Caco-2 (cell line): ENCODE data around the gene C1orf141. TPM values are rescaled to one million over a fixed set of nuclear protein-coding genes. Genes with fewer than 3 reads are reported as not detected.

Experiments
- BruUV-seq: library from RNA; stranded (reverse); fragments of 400-500 nt; replicated peaks from 2 replicates; lab custom pipeline; 2021; lab: Mats Ljungman, UMichigan
- CTCF ChIA-PET: fragments of 300-600 bp; sonication (Branson Sonifier 250); formaldehyde crosslinking; loops from one replicate; lab custom pipeline; 2022; ENCODE audit warnings: antibody characterized with exemption; lab: Charles Lee
- POLR2A ChIA-PET: fragments of 300-600 bp; sonication (Branson Sonifier 250); formaldehyde crosslinking; loops from one replicate; lab custom pipeline; 2022; ENCODE audit warnings: antibody characterized with exemption; lab: Charles Lee
- DNase-seq, 2 experiments: peaks; one replicate each; pipeline versions ENCODE4 v3.0.0 to v3.0.0-alpha.2; 2020 to 2022
- H3K27me3 ChIP-seq: replicated peaks from 2 replicates; pipeline ENCODE4 v1.6.0; 2011; ENCODE audit warnings: low read length; ENCODE audit not compliant: control insufficient read depth, insufficient read depth
- H3K36me3 ChIP-seq: 2 replicates; pipeline ENCODE4 v1.5.1; 2011; ENCODE audit warnings: low read length; ENCODE audit not compliant: control insufficient read depth, insufficient read depth
- H3K4me1 ChIP-seq: fragments of 250-450 bp; sonication (Bioruptor Pico); 2 replicates; pipeline ENCODE4 v1.5.1; 2020; ENCODE audit warnings: mild to moderate bottlenecking
- H3K4me3 ChIP-seq: 2 replicates; pipeline ENCODE4 v1.5.1; 2011; ENCODE audit warnings: low read depth, mild to moderate bottlenecking, control low read depth, low read length
- H3K9me3 ChIP-seq: fragments of 250-450 bp; sonication (Bioruptor Pico); 2 replicates; pipeline ENCODE4 v1.5.1; 2020; ENCODE audit warnings: mild to moderate bottlenecking, moderate library complexity
- H3K27ac Mint-ChIP-seq: one replicate; pipeline ENCODE4 v1.8.0; 2022; ENCODE audit warnings: mixed read lengths; ENCODE audit not compliant: unreplicated experiment
- H3K27me3 Mint-ChIP-seq: one replicate; pipeline ENCODE4 v1.8.0; 2022; ENCODE audit warnings: mixed read lengths; ENCODE audit not compliant: insufficient read depth, unreplicated experiment
- H3K36me3 Mint-ChIP-seq: one replicate; pipeline ENCODE4 v1.8.0; 2022; ENCODE audit warnings: mild to moderate bottlenecking, mixed read lengths; ENCODE audit not compliant: insufficient read depth, unreplicated experiment
- H3K4me1 Mint-ChIP-seq: one replicate; pipeline ENCODE4 v1.8.0; 2022; ENCODE audit warnings: low read depth, mixed read lengths; ENCODE audit not compliant: unreplicated experiment
- H3K4me3 Mint-ChIP-seq: one replicate; pipeline ENCODE4 v1.8.0; 2022; ENCODE audit warnings: mild to moderate bottlenecking, moderate library complexity, mixed read lengths; ENCODE audit not compliant: unreplicated experiment
- H3K9me3 Mint-ChIP-seq: one replicate; pipeline ENCODE4 v1.8.0; 2022; ENCODE audit warnings: mixed read lengths; ENCODE audit not compliant: unreplicated experiment
- intact Hi-C: fragments of 100-400 bp; cut with micrococcal nuclease; formaldehyde crosslinking; loops from one replicate; pipeline ENCODE4 v1.10.0; 2022; ENCODE audit not compliant: unreplicated experiment
- total RNA-seq: library from RNA; stranded (reverse); gene quantifications from 2 replicates; pipeline ENCODE4 v1.2.3, GENCODE V29; 2022
- TF ChIP-seq, protein P1 (sequence below), 2 experiments: fragments of 200-600 bp in 1 of 2; IDR thresholded peaks; 1 replicate in 1 of 2; 2 replicates in 1 of 2; pipeline versions ENCODE4 v1.5.1 to v1.8.0; 2011 to 2022; ENCODE audit warnings: antibody characterized with exemption in 1 of 2, control low read depth in 1 of 2, inconsistent platforms in 1 of 2, low read depth in 1 of 2, low read length in 1 of 2, mild to moderate bottlenecking in 1 of 2, moderate library complexity in 1 of 2; ENCODE audit not compliant: insufficient read depth in 1 of 2, severe bottlenecking in 1 of 2, unreplicated experiment in 1 of 2

Gene C1orf141
- total RNA-seq, 1 experiment from 2014 or later, result not detected

- no peak overlapping the region for H3K27ac Mint-ChIP-seq
- BruUV-seq, result no TSS peak
- H3K27me3 ChIP-seq, result no peaks in the 10 kb centered on the region
- no peak overlapping the region for H3K4me3 Mint-ChIP-seq
- peaks cover 16% of the 10 kb centered on the region for H3K9me3 Mint-ChIP-seq
- no peaks in the 10 kb centered on the region for H3K36me3 Mint-ChIP-seq
- H3K27me3 Mint-ChIP-seq, result peaks cover 6% of the 10 kb centered on the region
- intact Hi-C loops, result no loop called here
- H3K4me1 ChIP-seq, result no peaks in the 10 kb centered on the region
- no peaks in the 10 kb centered on the region for H3K36me3 ChIP-seq
- DNase-seq, result no peak
- TF ChIP-seq, protein P1, sequence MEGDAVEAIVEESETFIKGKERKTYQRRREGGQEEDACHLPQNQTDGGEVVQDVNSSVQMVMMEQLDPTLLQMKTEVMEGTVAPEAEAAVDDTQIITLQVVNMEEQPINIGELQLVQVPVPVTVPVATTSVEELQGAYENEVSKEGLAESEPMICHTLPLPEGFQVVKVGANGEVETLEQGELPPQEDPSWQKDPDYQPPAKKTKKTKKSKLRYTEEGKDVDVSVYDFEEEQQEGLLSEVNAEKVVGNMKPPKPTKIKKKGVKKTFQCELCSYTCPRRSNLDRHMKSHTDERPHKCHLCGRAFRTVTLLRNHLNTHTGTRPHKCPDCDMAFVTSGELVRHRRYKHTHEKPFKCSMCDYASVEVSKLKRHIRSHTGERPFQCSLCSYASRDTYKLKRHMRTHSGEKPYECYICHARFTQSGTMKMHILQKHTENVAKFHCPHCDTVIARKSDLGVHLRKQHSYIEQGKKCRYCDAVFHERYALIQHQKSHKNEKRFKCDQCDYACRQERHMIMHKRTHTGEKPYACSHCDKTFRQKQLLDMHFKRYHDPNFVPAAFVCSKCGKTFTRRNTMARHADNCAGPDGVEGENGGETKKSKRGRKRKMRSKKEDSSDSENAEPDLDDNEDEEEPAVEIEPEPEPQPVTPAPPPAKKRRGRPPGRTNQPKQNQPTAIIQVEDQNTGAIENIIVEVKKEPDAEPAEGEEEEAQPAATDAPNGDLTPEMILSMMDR (IDR thresholded peaks at IDR 0.05; ENCODE audit: insufficient read depth in 1 of 2, low read depth in 1 of 2, low read length in 1 of 2, severe bottlenecking in 1 of 2, unreplicated experiment in 1 of 2), result no peak
- peaks cover 7% of the 10 kb centered on the region for H3K4me1 Mint-ChIP-seq
- H3K9me3 ChIP-seq, result no peaks in the 10 kb centered on the region
- POLR2A ChIA-PET, result no interaction called here
- H3K4me3 ChIP-seq, result no peak overlapping the region
- CTCF ChIA-PET, result no interaction called here
Observed at GRCh38 chr1:67060811-67061218, 74.0 kb downstream of the C1orf141 start.

- Mint-ChIP-seq H3K4me3 (no peak overlapping the region), H3K9me3 (peaks cover 3% of the 10 kb centered on the region), H3K27me3 (no peaks in the 10 kb centered on the region), H3K4me1 (peaks cover 7% of the 10 kb centered on the region), H3K36me3 (no peaks in the 10 kb centered on the region), H3K27ac (no peak overlapping the region)
- BruUV-seq, result no TSS peak
- TF ChIP-seq, protein P1 (IDR thresholded peaks at IDR 0.05; ENCODE audit: insufficient read depth in 1 of 2, low read depth in 1 of 2, low read length in 1 of 2, severe bottlenecking in 1 of 2, unreplicated experiment in 1 of 2), result no peak
- H3K27me3 ChIP-seq, result no peaks in the 10 kb centered on the region
- H3K4me1 ChIP-seq, result peaks cover 3% of the 10 kb centered on the region; the same call in 1 of the 2 replicates
- no peaks in the 10 kb centered on the region for H3K9me3 ChIP-seq
- intact Hi-C loops, result loop anchor here (10.0 kb wide), 1 partner anchor 125 kb away; no protein-coding TSS in a partner anchor
- POLR2A ChIA-PET, result no interaction called here
- DNase-seq, result no peak
- CTCF ChIA-PET, result no interaction called here
- no peaks in the 10 kb centered on the region for H3K36me3 ChIP-seq
- no peak overlapping the region for H3K4me3 ChIP-seq
Observed at GRCh38 chr1:67059346-67059745, 75.4 kb downstream of the C1orf141 start.

DNA sequence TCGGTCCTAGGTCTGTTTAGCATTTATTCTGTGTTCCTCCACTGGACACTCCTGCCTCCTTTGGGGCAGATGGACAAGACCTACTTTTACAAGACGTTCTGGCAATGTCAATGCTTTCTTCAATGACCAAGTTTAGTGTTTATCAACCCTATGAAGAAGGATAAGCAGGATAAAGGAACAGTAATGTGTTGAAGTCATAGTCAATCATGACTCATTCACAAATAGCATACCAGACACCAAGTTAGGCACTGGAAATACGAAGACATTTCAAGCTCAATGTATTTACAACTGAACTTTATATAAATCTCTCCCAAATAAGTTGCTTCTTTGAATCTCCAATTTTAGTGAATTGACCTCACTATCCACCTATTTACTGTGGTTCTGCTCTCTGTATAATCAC lies 76.0 kb downstream of the C1orf141 start:
- Mint-ChIP-seq H3K36me3 (peaks cover 4% of the 10 kb centered on the region), H3K9me3 (no peaks in the 10 kb centered on the region), H3K27ac (no peak overlapping the region), H3K4me1 (peaks cover 7% of the 10 kb centered on the region), H3K27me3 (no peaks in the 10 kb centered on the region), H3K4me3 (no peak overlapping the region)
- Histone ChIP-seq H3K27me3 (no peaks in the 10 kb centered on the region), H3K9me3 (no peaks in the 10 kb centered on the region), H3K4me1 (peaks cover 3% of the 10 kb centered on the region; the same call in 1 of the 2 replicates), H3K4me3 (no peak overlapping the region), H3K36me3 (no peaks in the 10 kb centered on the region)
- ChIA-PET CTCF (no interaction called here), POLR2A (no interaction called here)
- TF ChIP-seq, protein P1 (IDR thresholded peaks at IDR 0.05; ENCODE audit: insufficient read depth in 1 of 2, low read depth in 1 of 2, low read length in 1 of 2, severe bottlenecking in 1 of 2, unreplicated experiment in 1 of 2), result no peak
- no TSS peak for BruUV-seq
- intact Hi-C loops, result loop anchor here (10.0 kb wide), 1 partner anchor 124 kb away; no protein-coding TSS in a partner anchor
- no peak for DNase-seq
